SK-N-SH (cell line): ENCODE data around the gene DLG2.

Source experiments
- CHD2 ChIP-seq: fragments of 150-350 bp; IDR thresholded peaks from 2 replicates; pipeline ENCODE4 v1.6.1; 2018; ENCODE audit warnings: low read length; ENCODE audit not compliant: partially characterized antibody
- CTCF ChIP-seq: fragments of 200-600 bp; sonication (generic); IDR thresholded peaks from 2 replicates; pipeline ENCODE4 v1.6.1; 2017; ENCODE audit warnings: antibody characterized with exemption, mild to moderate bottlenecking, moderate library complexity
- EP300 ChIP-seq, 2 experiments: IDR thresholded peaks; 2 replicates each; pipeline versions ENCODE4 v1.4.0 to v1.6.1; 2012; ENCODE audit warnings: borderline replicate concordance in 1 of 2, low read depth in 1 of 2, low read length in 1 of 2
- JUND ChIP-seq: IDR thresholded peaks from 2 replicates; pipeline ENCODE4 v1.4.0; 2012
- NRF1 ChIP-seq: IDR thresholded peaks from 2 replicates; pipeline ENCODE4 v1.6.1; 2012; ENCODE audit warnings: low read depth, mild to moderate bottlenecking, low read length
- POLR2AphosphoS5 ChIP-seq: IDR thresholded peaks from 2 replicates; pipeline ENCODE4 v1.6.1; 2012; ENCODE audit warnings: low read depth, low read length
- RAD21 ChIP-seq: IDR thresholded peaks from 2 replicates; pipeline ENCODE4 v1.6.1; 2012; ENCODE audit warnings: mild to moderate bottlenecking, low read length
- SMC3 ChIP-seq: IDR thresholded peaks from 2 replicates; pipeline ENCODE4 v1.6.1; 2012; ENCODE audit warnings: low read depth, low read length, improper control_type of control experiment
- TAF1 ChIP-seq: IDR thresholded peaks from 2 replicates; pipeline ENCODE4 v1.6.1; 2012; ENCODE audit warnings: low read depth, mild to moderate bottlenecking, low read length, moderate library complexity, borderline replicate concordance
- TCF12 ChIP-seq: IDR thresholded peaks from 2 replicates; pipeline ENCODE4 v1.4.0; 2012
- YY1 ChIP-seq: IDR thresholded peaks from 2 replicates; pipeline ENCODE4 v1.4.0; 2012; ENCODE audit warnings: low read depth, mild to moderate bottlenecking

GRCh38 chr11:84430661-84431060 lies 1196.5 kb downstream of the DLG2 start:
- TF ChIP-seq TCF12 (no peak), CTCF (no peak), RAD21 (no peak), SMC3 (no peak), CHD2 (no peak), TAF1 (no peak), EP300 (IDR thresholded peaks at IDR 0.05; ENCODE audit: borderline replicate concordance in 1 of 2, low read depth in 1 of 2, low read length in 1 of 2) (no peak), POLR2AphosphoS5 (no peak), YY1 (no peak), NRF1 (no peak), JUND (no peak)
